Prostate gland (tissue), 2 donors: Measurements from ENCODE around the gene MT1E. TPM values are rescaled to one million over a fixed set of nuclear protein-coding genes. Genes with fewer than 3 reads are reported as not detected.

Experiments used
- DNase-seq: peaks from one replicate; pipeline ENCODE4 v3.0.0-alpha.2; 2019; ENCODE audit warnings: low spot score
- H3K27ac ChIP-seq, 2 donors: fragments of 200-600 bp; sonication (generic); 2 replicates each; pipeline ENCODE4 v1.5.1; 2017 to 2019
- H3K27me3 ChIP-seq: fragments of 200-600 bp; sonication (generic); replicated peaks from 2 replicates; pipeline ENCODE4 v1.5.1; 2019; ENCODE audit not compliant: insufficient read depth
- H3K36me3 ChIP-seq, 2 donors: fragments of 200-600 bp; sonication (generic); 1 replicate in 1 of 2; 2 replicates in 1 of 2; pipeline versions ENCODE4 v1.5.1 to v1.8.1; 2017 to 2019
- H3K4me1 ChIP-seq: fragments of 200-600 bp; sonication (generic); replicated peaks from 2 replicates; pipeline ENCODE4 v1.5.1; 2019
- H3K4me3 ChIP-seq, 2 donors: fragments of 200-600 bp; sonication (generic); 2 replicates each; pipeline ENCODE4 v1.5.1; 2017 to 2019
- H3K9me3 ChIP-seq: fragments of 200-600 bp; sonication (generic); 2 replicates; pipeline ENCODE4 v1.5.1; 2017
- CTCF ChIP-seq, 4 experiments: fragments of 200-600 bp in 2 of 4; fragments of 450-650 bp in 2 of 4; sonication (generic) in 2 of 4; IDR thresholded peaks; 1 replicate in 3 of 4; 2 replicates in 1 of 4; pipeline ENCODE4 v1.5.1; 2016 to 2019; ENCODE audit warnings: antibody characterized with exemption in 4 of 4, mild to moderate bottlenecking in 2 of 4, moderate library complexity in 2 of 4
- POLR2A ChIP-seq: fragments of 450-650 bp; IDR thresholded peaks from one replicate; pipeline ENCODE4 v1.6.1; 2016; ENCODE audit warnings: antibody characterized with exemption, mild to moderate bottlenecking
- POLR2AphosphoS5 ChIP-seq: sonication (generic); formaldehyde crosslinking; IDR thresholded peaks from one replicate; pipeline ENCODE4 v1.6.1; 2017; ENCODE audit warnings: antibody characterized with exemption
- WGBS: methylation state at CpG from one replicate; pipeline ENCODE4 v1.1.5; 2018; 5-methylcytosine and 5-hydroxymethylcytosine counted together
- intact Hi-C: fragments of 100-400 bp; cut with DNase I; formaldehyde crosslinking; loops from one replicate; pipeline ENCODE4 v1.14.2; 2022
- total RNA-seq, 2 donors: library from RNA; depleted of rRNA; stranded (reverse); fragments of >200 nt; gene quantifications; one replicate each; pipeline ENCODE4 v1.1.0, GENCODE V29; 2016

MT1E gene
- total RNA-seq, 2 donors from 2014 or later = 110 to 339 TPM

- Histone ChIP-seq H3K4me1 (no peaks in the 10 kb centered on the region), H3K4me3 (no peak overlapping the region), H3K27me3 (no peaks in the 10 kb centered on the region), H3K9me3 (no peaks in the 10 kb centered on the region), H3K36me3 (no peaks in the 10 kb centered on the region), H3K27ac (no peak overlapping the region)
- 68% methylated on average over 6 of the region's 6 CpGs for WGBS
- intact Hi-C loops = no loop called here
- no peak for TF ChIP-seq CTCF (IDR thresholded peaks at IDR 0.05)
- TF ChIP-seq POLR2A = no peak
- TF ChIP-seq POLR2AphosphoS5 = no peak
- no peak for DNase-seq
These were observed 31.8 kb upstream of the MT1E start for GRCh38 chr16:56593573-56594291.

GRCh38 chr16:56594292-56594619, 31.3 kb upstream of the MT1E start:
- no peaks in the 10 kb centered on the region for H3K36me3 ChIP-seq
- H3K4me1 ChIP-seq = no peaks in the 10 kb centered on the region
- no peak overlapping the region for H3K27ac ChIP-seq
- H3K9me3 ChIP-seq = no peaks in the 10 kb centered on the region
- TF ChIP-seq POLR2A (no peak), CTCF (IDR thresholded peaks at IDR 0.05) (no peak), POLR2AphosphoS5 (no peak)
- WGBS = 98% methylated on average over 5 of the region's 5 CpGs
- H3K27me3 ChIP-seq = no peaks in the 10 kb centered on the region
- intact Hi-C loops = no loop called here
- H3K4me3 ChIP-seq = no peak overlapping the region
- DNase-seq = no peak

GRCh38 chr16:56600398-56600999, 25.1 kb upstream of the MT1E start:
- Histone ChIP-seq H3K4me3 (no peak overlapping the region), H3K4me1 (no peaks in the 10 kb centered on the region), H3K27ac (no peak overlapping the region), H3K27me3 (no peaks in the 10 kb centered on the region), H3K36me3 (no peaks in the 10 kb centered on the region), H3K9me3 (no peaks in the 10 kb centered on the region)
- peak; percentile 47 for DNase-seq
- intact Hi-C loops = loop anchor here (2.0 to 5.0 kb wide), 2 partner anchors 84 to 102 kb away; no protein-coding TSS in a partner anchor
- TF ChIP-seq CTCF (IDR thresholded peaks at IDR 0.05) (peak; percentile 44 to 74 (median 65)), POLR2AphosphoS5 (peak; percentile 27), POLR2A (no peak)
- 29% methylated on average over 8 of the region's 8 CpGs for WGBS

- TF ChIP-seq POLR2A = no peak
- TF ChIP-seq POLR2AphosphoS5 = no peak
- TF ChIP-seq CTCF (IDR thresholded peaks at IDR 0.05) = no peak
- intact Hi-C loops = loop anchor here (2.0 to 5.0 kb wide), 2 partner anchors 85 to 101 kb away; no protein-coding TSS in a partner anchor
- Histone ChIP-seq H3K4me1 (no peaks in the 10 kb centered on the region), H3K27ac (no peak overlapping the region), H3K27me3 (no peaks in the 10 kb centered on the region), H3K9me3 (no peaks in the 10 kb centered on the region), H3K36me3 (no peaks in the 10 kb centered on the region), H3K4me3 (no peak overlapping the region)
- no peak for DNase-seq
- WGBS = 76% methylated on average over 9 of the region's 9 CpGs
These were observed 24.3 kb upstream of the MT1E start for GRCh38 chr16:56601325-56601724.

- intact Hi-C loops = loop anchor here (5.0 kb wide), 1 partner anchor 99 kb away; no protein-coding TSS in a partner anchor
- peaks cover 17% of the 10 kb centered on the region for H3K4me1 ChIP-seq
- H3K27ac ChIP-seq = no peak overlapping the region
- peak; percentile 51 for DNase-seq
- no peak overlapping the region for H3K4me3 ChIP-seq
- H3K9me3 ChIP-seq = no peaks in the 10 kb centered on the region
- no peaks in the 10 kb centered on the region for H3K36me3 ChIP-seq
- no peak for TF ChIP-seq POLR2A
- TF ChIP-seq POLR2AphosphoS5 = peak; percentile 38
- peak in 3 of 4 experiments; percentile 51 to 67 (median 60) for TF ChIP-seq CTCF (IDR thresholded peaks at IDR 0.05)
- 41% methylated on average over 4 of the region's 4 CpGs for WGBS
- no peaks in the 10 kb centered on the region for H3K27me3 ChIP-seq
These were observed 22.0 kb upstream of the MT1E start for GRCh38 chr16:56603589-56603988.
